SK-N-MC (cell line): ENCODE results near the gene FAF2.

Experiments used
- EZH2 ChIP-seq: fragments of 200-600 bp; sonication (generic); IDR thresholded peaks from one replicate; pipeline ENCODE4 v1.6.1; 2017; ENCODE audit warnings: antibody characterized with exemption
- POLR2AphosphoS5 ChIP-seq: IDR thresholded peaks from 2 replicates; pipeline ENCODE4 v1.6.1; 2012; ENCODE audit warnings: mild to moderate bottlenecking, low read depth, low read length, borderline replicate concordance

GRCh38 chr5:176557846-176558245, 109.7 kb downstream of the FAF2 start:
- TF ChIP-seq POLR2AphosphoS5 (no peak), EZH2 (no peak)
